Measurements from ENCODE around the gene CUTA. TPM values are rescaled to one million over a fixed set of nuclear protein-coding genes. Genes with fewer than 3 reads are reported as not detected.
"Not testable (repeated sequence)": the region's sequence is repeated elsewhere in the genome, so short reads cannot be mapped to it uniquely, and the experiment has no call there.

CUTA gene
- polyA plus RNA-seq, 4 donors: 218 to 278 (median 226) TPM

DNA sequence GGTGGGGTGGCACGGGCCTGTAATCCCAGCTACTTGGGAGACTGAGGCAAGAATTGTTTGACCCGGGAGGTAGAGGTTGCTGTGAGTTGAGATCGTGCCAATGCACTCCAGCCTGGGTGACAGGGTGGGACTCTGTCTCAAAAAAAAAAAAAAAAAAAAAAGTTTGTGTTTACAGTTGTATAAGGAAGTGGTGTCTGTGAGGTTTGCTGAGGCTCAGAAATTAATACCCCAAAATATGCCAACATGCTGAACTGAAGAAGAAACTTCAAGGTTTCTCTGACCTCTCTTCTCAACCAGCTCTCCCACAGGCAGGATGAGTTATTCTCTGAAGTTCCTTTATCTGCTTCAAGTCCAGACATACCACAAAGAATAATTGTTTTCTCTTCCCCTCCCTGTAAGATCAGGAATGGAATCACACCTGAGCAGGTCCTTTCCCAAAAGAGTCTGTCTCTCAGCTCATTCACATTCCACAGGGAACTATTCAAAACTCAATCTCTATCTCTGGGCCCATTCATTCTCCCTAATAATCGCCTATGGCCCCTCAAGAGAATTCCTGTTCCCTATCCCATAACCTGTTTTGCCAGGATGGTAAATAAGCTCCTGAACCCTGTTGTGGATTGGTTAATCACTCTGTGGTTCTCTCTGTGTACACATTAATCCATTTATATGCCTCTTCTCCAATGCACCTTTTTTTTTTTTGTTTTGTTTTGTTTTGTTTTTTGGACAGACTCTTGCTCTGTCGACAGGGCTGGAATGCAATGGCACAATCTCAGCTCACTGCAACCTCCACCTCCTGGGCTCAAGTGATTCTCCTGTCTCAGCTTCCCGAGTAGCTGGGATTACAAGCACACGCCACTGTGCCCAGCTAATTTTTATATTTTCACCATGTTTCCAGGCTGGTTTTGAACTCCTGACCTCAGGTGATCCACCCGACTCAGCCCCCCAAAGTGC lies 43.7 kb downstream of the CUTA start:
- DNase-seq (ENCODE audit: low read depth in 4 of 4, low spot score in 3 of 4): no peak

DNA sequence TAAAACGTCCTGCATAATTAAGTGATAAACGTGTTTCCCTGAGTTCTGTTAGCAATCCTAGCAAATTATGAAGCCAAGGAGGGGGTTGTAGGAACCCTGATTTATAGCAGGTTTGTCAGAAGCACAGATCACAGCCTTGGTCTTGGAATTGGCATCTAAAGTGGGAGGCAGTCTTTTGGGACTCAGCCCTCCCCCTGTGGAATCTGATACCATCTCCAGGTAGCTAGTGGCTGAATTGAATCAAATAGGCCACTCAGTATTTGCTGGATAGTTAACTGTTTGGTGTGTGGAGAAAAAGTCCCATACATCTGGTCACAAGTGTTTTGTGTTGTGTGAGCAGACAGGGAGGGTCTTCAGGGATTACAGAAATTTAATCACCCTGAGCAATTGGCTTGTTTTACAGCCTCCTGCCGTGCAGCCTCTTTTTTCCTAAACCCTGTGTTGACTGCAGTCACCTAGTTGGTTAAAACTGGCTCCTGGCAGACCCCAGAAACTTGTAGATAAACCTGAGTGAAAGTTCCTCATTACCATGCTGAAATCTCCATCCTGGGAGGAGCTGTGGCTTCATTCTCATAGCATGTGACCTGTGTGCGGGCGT lies 45.3 kb downstream of the CUTA start:
- DNase-seq (ENCODE audit: low read depth in 4 of 4, low spot score in 3 of 4): no peak

DNA sequence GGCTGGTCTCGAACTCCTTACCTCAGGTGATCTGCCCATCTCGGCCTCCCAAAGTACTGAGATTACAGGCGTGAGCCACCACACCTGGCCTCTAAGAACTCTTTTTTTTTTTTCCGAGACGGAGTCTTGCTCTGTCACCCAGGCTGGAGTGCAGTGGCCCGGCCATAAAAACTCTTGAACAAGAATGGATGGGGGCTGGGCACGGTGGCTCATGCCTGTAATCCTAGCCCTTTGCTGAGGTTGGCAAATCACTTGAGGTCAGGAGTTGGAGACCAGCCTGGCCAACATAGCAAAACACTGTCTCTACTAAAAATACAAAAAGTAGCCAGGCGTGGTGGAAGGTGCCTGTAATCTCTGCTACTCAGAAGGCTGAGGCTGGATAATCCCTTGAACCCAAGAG lies 46.0 kb downstream of the CUTA start:
- not testable (repeated sequence) for DNase-seq (ENCODE audit: low read depth in 4 of 4, low spot score in 3 of 4)

DNA sequence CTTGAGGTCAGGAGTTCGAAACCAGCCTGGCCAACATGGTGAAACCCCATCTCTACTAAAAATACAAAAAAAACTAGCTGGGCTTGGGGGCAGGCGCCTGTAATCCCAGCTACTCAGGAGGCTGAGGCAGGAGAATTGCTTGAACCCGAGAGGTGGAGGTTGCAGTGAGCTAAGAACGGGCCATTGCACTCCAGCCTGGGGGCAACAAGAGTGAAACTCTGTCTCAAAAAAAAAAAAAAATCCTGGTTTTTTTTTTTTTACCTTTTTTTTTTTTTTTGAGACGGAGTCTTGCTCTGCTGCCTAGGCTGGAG lies 50.2 kb downstream of the CUTA start:
- not testable (repeated sequence) for DNase-seq (ENCODE audit: low read depth in 4 of 4, low spot score in 3 of 4)

DNA sequence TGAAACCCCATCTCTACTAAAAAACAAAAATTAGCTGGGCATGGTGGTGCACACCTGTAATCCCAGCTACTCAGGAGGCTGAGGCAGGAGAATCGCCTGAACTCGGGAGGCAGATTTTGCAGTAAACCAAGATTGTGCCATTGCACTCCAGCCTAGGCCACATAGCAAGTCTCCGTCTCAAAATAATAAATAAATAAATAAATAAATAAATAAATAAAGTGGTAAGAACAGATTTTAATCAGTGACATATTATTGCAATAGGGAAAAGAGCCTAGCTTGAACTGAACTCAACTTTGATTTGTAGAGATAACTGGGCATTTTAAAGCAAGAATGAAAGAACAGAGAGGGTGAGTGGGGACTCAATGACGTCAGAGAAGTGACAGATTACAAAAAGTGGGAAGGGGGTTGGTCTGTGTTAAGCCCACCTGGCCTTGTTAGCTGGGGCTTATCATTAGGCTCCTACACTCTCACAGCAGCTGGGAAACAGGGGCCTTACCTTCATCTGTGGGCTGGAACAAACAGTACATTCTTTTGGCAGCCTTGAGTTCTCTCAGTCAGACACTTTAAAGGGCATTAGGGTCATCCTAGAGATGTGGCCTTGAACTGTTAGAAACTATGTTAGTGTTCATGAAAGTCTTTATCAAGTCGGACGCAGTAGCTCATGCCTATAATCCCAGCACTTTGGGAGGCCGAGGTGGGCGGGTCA lies 50.7 kb downstream of the CUTA start:
- DNase-seq (ENCODE audit: low read depth in 4 of 4, low spot score in 3 of 4): no peak

Other genes with a start within 250 kb of the CUTA start
- gene COL11A2, start 225.6 kb downstream of the CUTA start, polyA plus RNA-seq (ENCODE audit: insufficient read length in 4 of 4): 1 to 10 TPM; 4.7 to 5.6 (median 5.4) TPM
- 10 to 100 TPM; 53.7 to 56.5 (median 54.3) TPM for gene RXRB, start 217.4 kb downstream of the CUTA start, polyA plus RNA-seq (ENCODE audit: insufficient read length in 4 of 4)
- 100 to 1,000 TPM; 102 to 118 (median 105) TPM for gene SLC39A7, start 217.2 kb downstream of the CUTA start, polyA plus RNA-seq (ENCODE audit: insufficient read length in 4 of 4)
- 10 to 100 TPM; 20.5 to 35.1 (median 26.7) TPM for gene HSD17B8, start 213.5 kb downstream of the CUTA start, polyA plus RNA-seq (ENCODE audit: insufficient read length in 4 of 4)
- gene RING1, start 209.6 kb downstream of the CUTA start, polyA plus RNA-seq (ENCODE audit: insufficient read length in 4 of 4): 10 to 100 TPM; 51.5 to 64.6 (median 56.8) TPM
- 10 to 100 TPM; 64.3 to 81.7 (median 70.6) TPM for gene VPS52, start 146.2 kb downstream of the CUTA start, polyA plus RNA-seq (ENCODE audit: insufficient read length in 4 of 4)
- 1,000 to 10,000 TPM; 2,953 to 3,403 (median 3,031) TPM for gene RPS18, start 146.0 kb downstream of the CUTA start, polyA plus RNA-seq (ENCODE audit: insufficient read length in 4 of 4)
- 1 to 10 TPM; 4.2 to 5.8 (median 4.6) TPM for gene B3GALT4, start 141.0 kb downstream of the CUTA start, polyA plus RNA-seq (ENCODE audit: insufficient read length in 4 of 4)
- 10 to 100 TPM; 59.9 to 72.6 (median 62.5) TPM for gene WDR46, start 128.9 kb downstream of the CUTA start, polyA plus RNA-seq (ENCODE audit: insufficient read length in 4 of 4)
- 10 to 100 TPM; 64.2 to 78.3 (median 73.5) TPM for gene PFDN6, start 128.5 kb downstream of the CUTA start, polyA plus RNA-seq (ENCODE audit: insufficient read length in 4 of 4)
- 100 to 1,000 TPM in 3 of 4 donors, 10 to 100 TPM in 1; 98.4 to 122 (median 109) TPM for gene RGL2, start 119.2 kb downstream of the CUTA start, polyA plus RNA-seq (ENCODE audit: insufficient read length in 4 of 4)
- gene TAPBP, start 104.0 kb downstream of the CUTA start, polyA plus RNA-seq (ENCODE audit: insufficient read length in 4 of 4): 10 to 100 TPM; 31.8 to 43.1 (median 36.2) TPM
- gene ZBTB22, start 100.4 kb downstream of the CUTA start, polyA plus RNA-seq (ENCODE audit: insufficient read length in 4 of 4): 10 to 100 TPM; 23.9 to 26.2 (median 25.2) TPM
- 10 to 100 TPM; 52.3 to 58.4 (median 57.6) TPM for gene DAXX, start 95.1 kb downstream of the CUTA start, polyA plus RNA-seq (ENCODE audit: insufficient read length in 4 of 4)
- 10 to 100 TPM; 35.4 to 39.6 (median 38.3) TPM for gene KIFC1, start 26.3 kb downstream of the CUTA start, polyA plus RNA-seq (ENCODE audit: insufficient read length in 4 of 4)
- 10 to 100 TPM; 71.7 to 80.5 (median 73.3) TPM for gene PHF1, start 7.1 kb downstream of the CUTA start, polyA plus RNA-seq (ENCODE audit: insufficient read length in 4 of 4)
- 10 to 100 TPM; 25.8 to 33.9 (median 30.6) TPM for gene SYNGAP1, start 2.0 kb upstream of the CUTA start, polyA plus RNA-seq (ENCODE audit: insufficient read length in 4 of 4)
- 10 to 100 TPM; 15.3 to 18.0 (median 16.2) TPM for gene ZBTB9, start 36.5 kb upstream of the CUTA start, polyA plus RNA-seq (ENCODE audit: insufficient read length in 4 of 4)
- gene BAK1, start 162.2 kb upstream of the CUTA start, polyA plus RNA-seq (ENCODE audit: insufficient read length in 4 of 4): 10 to 100 TPM; 23.0 to 25.7 (median 24.2) TPM
- gene ITPR3, start 203.2 kb upstream of the CUTA start, polyA plus RNA-seq (ENCODE audit: insufficient read length in 4 of 4): 1 to 10 TPM; 7.5 to 9.2 (median 8.7) TPM

Measured in right renal pelvis (tissue), 4 donors.